GM21360 (cell line): ENCODE data around the gene RABGGTA.
A peak's percentile ranks its signal among the peaks of the same experiment; 100 is the strongest.
"Not testable (repeated sequence)": the region's sequence is repeated elsewhere in the genome, so short reads cannot be mapped to it uniquely, and the experiment has no call there.

Experiments
- ATAC-seq: cut with Tn5 transposase; IDR thresholded peaks from one replicate; pipeline ENCODE4 v1.9.1; 2021; ENCODE audit warnings: mild to moderate bottlenecking, moderate library complexity; ENCODE audit not compliant: unreplicated experiment

RABGGTA gene

DNA sequence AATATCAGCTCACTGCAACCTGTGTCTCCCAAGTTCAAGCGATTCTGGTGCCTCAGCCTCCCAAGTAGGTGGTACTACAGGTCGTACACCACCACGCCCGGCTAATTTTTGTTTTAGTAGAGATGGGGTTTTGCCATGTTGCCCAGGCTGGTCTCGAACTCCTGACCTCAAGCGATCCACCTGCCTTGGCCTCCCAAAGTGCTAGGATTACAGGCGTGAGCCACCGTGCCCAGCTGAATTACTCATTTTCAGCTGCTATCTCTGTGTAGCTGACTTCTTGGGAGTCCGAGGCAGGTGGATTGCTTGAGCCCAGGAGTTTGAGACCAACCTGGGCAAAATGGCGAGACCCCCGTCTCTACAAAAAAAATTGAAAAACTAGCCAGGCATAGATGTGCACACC is 26.0 kb downstream of the RABGGTA start:
- not testable (repeated sequence) for ATAC-seq

DNA sequence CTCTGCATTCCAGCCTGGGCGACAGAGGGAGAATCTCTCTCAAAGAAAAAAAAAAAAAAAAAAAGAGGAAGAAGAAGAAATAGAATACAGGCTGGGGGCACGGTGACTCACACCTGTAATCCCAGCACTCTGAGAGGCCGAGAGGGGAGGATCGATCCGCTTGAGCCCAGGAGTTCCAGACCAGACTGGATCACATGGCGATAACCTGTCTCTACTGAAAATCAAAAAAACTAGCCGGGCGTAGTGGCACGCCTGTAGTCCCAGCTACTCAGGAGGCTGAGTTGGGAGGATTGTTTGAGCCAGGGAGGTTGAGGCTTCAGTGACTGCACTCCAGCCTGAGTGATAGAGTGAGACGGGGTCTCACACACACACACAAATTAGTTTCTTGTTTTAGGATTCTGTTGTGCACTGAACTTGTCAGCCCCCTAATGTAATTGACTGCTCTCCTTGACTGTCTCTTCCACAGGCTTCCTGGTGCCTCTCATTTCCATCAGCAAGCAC is 28.0 kb downstream of the RABGGTA start:
- ATAC-seq = no peak

DNA sequence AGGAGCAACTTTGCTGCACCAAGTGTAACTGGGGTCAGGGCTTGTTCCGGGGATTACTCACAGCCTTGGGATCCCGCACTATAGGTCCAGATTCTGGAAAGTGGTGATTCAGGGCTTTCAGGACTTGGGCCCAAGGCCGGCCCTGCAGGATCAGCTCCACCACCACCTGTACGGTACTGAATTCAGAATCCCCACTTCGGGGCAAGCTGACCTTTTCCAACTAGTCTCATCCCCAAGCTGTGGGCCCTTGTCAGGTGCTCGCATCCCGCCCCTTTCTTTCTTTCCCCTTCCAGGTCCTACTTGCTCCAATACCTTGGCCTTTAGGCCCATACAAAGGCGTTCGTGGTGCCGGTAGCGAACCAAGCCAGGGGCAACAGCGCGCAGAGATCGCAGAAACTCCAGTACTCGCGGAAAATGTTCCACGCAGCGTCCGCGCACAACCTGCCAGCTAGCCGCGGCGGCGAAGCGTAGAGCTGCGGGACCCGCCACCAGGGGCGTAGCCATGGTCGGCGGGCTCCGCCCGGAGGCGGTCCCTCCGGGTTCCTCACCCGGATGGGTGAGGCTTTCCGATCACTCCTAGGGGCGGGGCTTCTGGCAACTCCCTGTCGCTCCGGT is 29.5 kb downstream of the RABGGTA start:
- ATAC-seq = peak; percentile 74

DNA sequence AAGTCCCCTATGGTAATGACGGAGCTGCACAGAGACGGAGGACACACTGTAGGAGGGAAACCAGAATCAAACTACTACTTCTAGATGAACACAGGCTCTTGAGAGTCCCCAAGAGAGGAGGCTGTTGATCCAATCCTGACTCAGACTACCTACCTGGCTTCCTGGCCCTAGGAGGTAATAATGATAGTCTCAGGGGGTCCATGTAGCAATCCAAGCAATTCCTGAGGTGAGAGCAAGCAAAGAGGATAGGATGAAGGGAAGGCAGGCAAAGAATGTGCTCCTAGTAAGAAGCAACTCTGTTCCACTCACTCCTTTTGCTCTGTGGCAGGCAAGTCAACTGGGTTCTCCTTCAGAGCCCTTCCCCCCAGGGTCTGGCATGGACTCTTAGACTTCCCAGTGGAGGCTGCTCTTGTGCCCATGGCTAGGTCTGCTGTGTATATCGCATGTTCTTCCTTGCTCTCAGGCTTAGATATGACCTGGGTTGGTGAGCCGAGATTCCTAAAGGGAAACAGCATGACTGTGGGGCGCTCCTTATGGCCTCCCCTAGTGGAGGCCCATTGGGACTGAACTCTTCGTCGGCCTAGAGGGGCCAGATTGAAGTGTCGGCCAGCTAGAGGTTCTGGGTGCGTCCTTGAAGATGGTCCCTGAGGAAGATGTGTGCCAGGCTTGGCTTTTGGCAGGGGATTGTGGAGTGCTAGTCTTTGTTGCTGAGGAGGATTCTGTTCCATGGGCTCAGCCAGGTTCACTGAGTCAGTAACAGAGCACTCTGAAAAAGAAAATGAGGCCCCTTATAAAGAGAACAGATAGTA is 31.1 kb downstream of the RABGGTA start:
- ATAC-seq = no peak

DNA sequence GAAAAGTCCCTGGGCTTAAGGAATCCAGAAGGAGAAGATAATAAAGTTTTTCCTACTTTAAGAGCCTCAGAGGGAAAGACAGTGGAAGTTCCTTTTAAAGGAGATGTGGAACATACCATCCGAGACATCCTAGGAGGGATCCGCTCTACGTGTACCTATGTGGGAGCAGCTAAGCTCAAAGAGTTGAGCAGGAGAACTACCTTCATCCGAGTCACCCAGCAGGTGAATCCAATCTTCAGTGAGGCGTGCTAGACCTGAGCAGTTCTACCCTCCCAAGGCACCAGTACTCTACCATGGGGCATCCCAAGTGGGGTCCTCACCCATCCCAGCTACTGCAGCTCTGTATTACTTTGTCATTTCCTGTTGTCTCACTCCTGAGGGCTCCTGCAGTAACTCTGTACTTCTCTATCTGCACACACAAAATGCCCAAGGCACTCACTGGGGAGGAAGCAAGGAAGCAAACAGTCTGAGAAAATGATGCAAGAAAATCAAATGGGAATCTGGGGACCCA is 32.8 kb downstream of the RABGGTA start:
- no peak for ATAC-seq

DNA sequence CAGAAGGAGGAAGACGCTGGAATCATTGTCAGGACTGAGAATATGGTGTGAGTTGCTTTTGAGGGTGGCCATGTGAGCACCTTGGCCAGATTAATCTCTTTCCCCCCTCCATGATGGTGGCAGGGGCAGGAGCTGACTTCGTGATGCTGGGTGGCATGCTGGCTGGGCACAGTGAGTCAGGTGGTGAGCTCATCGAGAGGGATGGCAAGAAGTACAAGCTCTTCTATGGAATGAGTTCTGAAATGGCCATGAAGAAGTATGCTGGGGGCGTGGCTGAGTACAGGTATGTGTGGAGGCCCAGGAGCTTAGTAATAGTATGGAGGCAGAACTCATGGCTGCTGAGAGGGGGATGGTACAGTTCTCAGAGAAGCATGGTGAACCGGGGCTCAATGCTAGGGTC is 33.3 kb downstream of the RABGGTA start:
- ATAC-seq = no peak

DNA sequence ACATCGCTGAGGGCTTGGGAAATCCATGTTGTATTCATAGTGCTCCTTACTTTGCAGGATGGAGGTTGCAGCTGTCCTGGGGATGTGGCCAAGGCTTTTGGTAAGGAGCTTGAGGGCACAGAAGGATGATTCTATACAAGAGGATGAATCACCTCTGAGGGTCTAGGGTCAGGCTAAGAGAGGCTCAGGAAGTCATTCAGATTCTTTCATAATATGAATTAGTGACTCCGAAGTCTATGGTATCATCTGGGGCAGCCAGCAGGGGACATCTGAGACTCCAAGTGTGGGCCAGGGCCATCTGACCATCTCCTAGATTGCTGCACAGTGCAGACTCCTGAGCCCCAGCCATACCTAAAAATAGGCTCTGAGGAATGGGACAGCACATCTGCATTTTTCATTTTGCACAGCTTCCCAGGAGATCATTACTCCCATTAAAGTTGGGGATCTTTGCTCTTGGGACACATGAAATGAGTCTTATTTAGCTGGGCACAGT is 33.9 kb downstream of the RABGGTA start:
- no peak for ATAC-seq

DNA sequence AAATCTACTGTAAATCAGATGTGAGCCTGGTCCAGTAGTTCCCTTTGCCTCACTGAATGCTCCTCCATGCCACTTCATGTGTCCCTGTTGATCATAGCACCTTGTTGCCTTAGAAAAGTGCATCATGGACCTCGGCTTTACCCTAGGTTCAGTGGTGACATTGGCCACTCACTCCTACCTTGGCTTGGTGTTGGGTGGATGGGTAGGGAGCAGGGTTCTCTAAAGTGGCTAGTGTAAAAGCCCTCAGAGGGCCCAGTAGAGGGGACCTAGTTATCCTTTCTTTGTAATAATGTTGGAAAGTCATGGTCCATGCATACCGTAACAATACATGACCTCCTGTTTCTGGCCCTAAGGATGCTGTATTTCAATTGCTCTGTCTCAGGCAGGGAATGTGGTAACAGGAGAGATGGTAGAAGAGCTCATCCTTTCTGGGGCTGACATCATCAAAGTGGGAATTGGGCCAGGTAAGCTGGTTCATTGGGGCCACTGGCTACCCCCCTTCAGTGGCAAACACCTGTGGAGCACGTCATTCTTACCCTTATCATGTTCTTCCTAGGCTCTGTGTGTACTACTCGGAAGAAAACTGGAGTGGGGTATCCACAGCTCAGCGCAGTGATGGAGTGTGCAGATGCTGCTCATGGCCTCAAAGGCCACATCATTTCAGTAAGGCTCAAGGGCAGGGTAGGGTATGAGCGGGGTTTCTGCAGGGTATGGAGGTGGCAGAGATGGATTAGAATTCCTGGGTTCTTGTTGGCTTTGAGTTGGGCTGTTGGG is 34.5 kb downstream of the RABGGTA start:
- no peak for ATAC-seq

DNA sequence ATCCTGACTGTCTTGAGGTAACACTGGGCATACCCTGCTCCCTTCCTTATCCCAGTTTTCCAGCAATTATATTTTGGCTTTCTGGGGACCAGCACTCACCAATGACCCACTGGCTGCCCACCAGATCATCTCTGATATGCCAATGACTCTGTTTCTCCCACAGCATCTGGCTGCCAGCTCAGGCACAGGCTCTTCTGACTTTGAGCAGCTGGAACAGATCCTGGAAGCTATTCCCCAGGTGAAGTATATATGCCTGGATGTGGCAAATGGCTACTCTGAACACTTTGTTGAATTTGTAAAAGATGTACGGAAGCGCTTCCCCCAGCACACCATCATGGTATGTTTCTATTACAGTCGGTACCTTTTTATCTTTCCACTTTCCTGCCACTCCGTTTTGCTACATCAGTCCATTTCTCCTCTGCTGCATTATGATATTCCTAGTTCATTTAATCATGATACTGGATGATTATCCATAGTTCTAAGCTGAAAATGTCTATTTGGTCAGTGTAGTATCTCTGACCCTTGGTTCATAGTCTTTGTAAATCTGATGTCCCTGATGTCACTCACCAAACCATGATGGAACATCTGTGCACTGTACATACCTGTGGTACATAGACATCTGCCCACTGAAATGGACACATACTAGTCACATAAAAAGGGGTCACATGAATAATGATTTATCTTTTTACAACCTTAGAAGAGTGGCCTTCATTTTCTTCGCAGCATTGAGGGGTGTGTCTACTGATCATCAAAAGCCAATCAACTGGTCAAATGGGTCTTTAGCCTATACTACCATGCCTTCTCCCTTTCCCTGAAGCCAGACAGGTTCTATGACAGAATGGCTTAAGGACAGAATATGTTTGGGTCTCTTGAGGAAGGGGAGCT is 35.4 kb downstream of the RABGGTA start:
- ATAC-seq = no peak

DNA sequence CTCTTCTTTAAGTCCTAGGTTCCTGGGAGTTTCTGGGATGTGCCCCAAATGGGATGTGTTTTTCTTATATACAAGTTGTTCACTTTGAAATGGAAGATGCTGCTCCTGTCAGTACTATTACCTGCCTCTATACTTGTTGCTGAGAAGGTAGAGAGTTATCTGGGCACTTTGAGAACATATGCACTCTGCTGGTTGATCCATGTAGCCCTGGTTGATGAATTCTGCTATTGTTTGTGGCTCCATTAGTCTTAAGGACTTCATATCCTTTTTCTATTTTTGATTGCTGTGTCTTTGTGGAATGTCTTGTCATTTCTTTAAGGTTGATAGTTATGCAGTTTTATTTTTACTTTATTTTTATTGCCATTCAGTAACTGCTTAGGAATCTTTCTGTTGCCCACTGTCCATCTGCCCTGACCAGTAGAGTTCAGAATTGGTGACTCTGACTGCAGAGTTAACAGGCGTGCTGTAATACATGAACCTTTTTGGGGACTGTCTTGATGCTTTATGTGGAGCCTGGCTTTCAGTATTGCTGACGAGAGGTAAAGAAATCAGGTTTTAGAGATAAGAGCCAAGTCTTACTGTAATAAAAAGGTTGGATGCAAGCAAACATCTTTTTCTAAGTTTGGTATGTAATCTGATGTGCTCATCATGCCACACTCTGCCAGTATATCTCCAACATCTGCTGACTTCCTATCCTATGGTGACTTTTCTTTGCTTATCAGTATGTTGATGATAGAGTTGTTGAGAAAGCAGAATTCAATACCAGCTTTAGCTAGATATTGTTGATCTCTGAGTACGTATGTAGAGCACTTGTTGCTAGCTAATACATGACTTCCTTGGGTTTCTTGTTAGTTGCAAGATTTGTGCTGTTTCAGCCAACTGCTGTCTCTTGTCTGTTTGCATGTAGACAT is 37.0 kb downstream of the RABGGTA start:
- no peak for ATAC-seq

DNA sequence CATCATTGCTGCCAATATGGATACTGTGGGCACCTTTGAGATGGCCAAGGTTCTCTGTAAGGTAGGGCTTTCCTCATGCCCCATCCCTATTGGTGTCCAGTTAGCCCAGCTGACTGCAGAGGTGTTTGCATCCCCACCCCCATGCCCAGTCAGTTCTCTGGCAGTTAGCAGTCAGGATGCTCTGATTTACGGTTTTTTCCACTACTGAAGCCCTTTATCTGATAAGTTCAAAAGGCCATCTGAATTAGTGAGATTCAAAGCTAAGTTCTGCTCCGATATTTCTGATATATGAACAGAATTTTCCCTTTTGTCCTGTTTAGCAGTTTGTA is 37.9 kb downstream of the RABGGTA start:
- no peak for ATAC-seq

DNA sequence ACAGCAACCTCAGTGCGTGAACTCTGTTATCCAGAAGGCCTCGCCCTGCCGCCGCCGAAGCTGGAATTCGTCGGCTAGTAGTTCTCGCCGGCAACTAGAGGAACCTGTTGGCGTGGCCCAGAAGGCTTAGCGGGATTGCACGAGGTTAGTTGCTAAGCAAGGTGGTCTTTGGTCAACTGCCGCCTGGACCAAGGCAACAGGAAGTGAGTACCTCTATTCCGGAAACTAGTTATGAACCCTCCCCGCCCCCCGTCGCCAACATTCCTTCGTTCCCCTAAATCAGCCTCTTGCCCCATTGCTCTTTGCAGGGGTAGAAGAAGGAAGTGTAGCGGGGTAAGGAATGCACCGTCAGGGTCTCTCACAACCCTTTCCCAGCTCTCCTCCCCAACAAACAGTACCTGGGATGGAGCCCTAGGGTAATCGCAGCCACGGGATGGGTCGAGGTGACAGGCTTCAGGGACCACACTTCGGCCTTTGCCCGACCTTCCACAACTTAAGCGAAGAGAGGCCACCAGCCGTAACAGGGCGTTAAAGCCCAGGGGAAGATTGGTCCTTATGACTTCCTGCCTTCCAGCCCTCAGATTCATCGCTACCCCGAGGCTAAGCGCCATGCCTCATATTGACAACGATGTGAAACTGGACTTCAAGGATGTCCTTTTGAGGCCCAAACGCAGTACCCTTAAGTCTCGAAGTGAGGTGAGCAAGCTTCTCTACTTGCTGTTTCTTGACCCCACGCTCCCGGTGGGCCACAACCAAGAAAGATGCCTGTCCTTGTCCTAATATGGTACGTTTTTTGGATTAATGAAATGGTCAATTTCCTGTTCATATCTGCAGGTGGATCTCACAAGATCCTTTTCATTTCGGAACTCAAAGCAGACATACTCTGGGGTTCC is 38.5 kb downstream of the RABGGTA start, which contains the start of gene GMPR2:
Gene GMPR2 (plus strand): TSS at position 285 of the 893 bp plus-strand sequence. CDS start 325 bp downstream, at position 610.
- peak; percentile 34 for ATAC-seq

DNA sequence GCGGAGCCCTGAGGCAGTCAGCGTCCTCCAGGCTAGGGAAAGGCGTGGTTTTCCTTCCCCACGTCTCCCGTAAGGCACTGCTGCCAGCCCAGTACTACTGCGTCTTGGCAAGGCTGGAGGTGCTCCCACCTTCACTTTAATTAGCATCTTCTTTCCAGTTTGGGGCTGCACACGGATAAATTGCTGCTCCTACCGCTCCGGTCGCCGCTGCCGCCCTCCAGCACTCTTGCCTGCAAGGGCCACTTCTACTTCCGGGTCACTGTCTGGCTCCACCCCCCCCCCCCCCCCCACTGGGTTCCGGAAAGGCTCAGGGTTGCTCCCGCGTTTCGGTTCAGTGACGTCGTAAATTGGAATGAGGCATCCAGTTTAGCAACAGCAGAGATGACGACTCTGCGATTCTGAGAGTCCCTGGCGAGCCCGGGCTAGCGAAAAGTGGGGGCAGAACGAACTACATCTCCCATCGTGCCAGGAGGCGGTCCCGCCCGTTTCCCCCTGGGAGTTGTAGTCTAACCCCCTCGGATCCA is 39.2 kb downstream of the RABGGTA start, which contains the start of gene NEDD8:
Gene NEDD8 (minus strand): TSS at position 247 of the 524 bp plus-strand sequence. CDS start 100 bp downstream, at position 147.
- ATAC-seq = peak; percentile 65

DNA sequence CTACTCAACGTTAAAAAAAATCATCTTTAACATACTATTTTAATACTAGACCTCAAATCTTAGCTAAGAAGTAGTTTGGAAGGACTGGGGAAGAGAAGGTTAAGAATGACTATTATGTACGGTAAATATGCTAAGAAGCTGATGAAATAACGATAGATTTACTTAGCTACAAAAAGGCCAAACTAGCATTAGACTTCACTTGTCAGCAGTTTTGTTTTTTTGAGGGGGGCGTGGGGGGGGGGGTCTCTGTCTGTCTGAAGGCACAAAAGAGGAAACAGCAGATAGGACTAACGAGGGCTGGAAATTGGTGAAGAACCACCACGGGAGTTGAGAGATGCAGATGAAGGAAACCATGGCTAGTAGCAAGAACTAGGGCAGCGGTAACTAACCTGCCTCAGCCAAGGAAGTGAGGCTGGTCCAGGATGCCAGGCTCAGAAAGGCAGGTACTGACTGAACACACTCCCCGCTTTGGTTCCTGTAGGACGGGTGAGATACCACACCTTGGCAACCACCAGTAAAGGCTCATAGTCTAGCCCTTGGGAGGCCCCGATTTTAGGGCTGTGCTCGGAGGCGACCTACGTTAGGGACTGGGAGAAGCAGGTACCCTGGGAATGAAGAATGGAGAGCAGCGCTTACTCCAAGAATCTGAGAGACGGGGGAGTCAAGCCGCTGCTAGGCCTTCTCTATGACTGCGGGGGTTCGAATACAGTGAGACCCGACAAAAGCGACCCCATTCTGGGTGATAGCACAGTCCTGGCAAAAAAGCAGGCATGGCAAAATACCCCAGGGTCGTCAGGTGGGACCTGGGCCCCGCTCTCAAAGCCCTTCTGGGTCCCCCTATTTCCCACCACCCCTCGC is 39.9 kb downstream of the RABGGTA start:
- ATAC-seq = peak; percentile 25

DNA sequence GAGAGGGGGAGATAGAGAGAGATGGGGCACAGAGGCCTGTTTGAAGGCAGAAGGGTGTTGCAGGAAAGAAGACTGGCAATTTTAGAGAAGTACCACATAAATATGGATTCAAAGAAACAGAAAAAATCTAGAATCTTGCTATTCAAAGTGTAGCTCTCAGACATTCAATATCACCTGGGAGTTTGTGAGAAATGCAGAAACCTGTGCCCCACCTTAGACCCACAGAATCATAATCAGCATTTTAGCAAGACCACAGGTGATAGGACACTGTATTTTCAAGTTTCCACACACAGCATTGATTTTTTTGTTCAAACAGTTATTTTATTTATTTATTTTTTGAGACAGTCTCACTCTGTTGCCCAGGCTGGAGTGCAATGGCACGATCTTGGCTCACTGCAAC is 42.5 kb downstream of the RABGGTA start:
- no peak for ATAC-seq

DNA sequence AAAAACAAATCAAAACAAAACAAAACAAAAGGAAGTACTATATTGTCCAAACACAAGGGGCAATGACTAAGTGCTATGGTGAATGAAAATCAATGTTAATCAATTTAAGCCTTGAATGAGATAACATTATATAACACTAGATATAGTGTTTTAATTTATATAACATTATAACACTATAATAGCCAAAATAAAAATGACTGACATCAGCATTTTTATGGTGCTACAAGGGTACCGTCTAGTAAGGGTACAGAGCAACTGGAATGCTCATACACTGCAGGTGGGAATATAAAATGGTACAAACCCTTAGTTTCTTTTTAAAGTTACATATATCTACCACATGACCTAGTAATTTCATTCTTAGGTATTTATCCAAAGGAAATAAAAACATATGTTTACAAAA is 44.9 kb downstream of the RABGGTA start:
- ATAC-seq = no peak

DNA sequence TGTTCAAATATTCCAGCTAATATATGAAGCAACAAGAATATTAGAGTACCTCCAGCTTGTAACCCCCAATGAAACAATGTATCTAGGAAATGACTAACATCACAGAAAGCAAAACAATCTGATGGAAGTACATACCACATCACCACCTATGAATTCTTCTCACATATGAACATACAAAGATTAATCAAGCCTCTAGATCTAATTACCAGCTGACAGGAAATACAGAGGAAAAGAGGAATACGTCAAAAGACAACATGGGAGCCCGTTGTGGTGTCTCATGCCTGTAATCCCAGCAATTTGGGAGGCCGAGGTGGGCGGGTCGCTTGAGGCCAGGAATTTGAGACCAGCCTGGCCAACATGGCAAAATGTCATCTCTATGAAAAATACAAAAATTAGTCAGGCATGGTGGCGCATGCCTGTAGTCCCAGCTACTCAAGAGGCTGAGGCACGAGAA is 46.8 kb downstream of the RABGGTA start:
- no peak for ATAC-seq
